NCI-H82 treated with DMSO at 0.1 percent for 48 hours (cell line): ENCODE data around the gene MUC2.

Experiments used
- DNase-seq: peaks from one replicate; lab custom pipeline; 2025; ENCODE audit not compliant: unreplicated experiment; lab: John Stamatoyannopoulos, UW

Gene MUC2

DNA sequence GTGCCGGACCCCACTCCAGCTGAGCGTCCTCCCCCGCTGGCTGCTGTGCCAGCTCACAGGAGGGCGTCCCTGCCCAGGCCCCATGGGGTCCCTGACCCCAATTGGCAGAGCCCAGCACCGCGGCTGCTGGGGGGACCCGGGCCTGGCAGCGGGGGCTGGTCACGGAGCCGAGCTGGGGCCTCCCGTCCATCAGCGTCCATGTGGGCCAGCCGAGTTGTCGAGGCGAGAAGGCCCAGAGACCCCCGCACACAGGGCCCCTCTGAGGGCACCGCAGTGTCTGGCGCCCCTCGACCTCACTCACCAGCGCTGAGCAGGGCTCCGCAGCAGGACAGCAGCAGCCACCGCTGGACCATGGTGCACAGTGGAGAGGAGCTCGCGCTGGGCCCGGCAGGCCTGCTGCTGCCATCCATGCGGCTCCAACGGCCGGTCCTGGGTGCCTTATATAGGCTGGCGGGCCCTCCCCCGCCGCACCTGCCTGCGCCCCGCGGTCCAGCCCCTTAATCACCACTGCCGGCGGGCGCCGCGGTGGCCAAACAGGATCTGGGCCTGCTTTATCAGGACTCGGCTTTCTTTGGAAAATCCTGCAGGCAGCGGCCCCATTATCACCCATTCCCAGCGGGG lies 38.3 kb upstream of the MUC2 start, which contains the start of gene MUC6:
Gene MUC6 (minus strand): TSS at position 416 of the 621 bp plus-strand sequence. CDS start 63 bp downstream, at position 353.
- DNase-seq, result no peak

DNA sequence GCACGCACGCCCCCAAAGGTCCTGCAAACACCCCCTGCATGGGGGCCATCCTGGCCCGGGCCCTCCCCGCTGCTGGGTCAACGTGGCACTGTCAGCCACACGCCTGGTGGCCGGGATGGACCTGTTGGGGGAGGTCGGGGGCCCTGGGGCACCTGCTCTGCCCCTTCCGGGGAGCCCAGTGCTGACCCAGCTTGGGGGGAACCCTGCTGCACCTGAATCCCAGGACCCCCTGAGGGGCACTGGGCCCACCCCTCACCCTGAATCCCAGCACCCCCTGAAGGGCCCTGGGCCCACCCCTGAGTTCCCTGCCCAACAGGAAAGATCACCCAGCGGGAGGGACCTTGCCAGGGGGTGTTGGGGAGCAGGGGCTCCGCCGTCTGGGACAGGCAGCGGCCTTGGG lies 37.7 kb upstream of the MUC2 start:
- DNase-seq, result no peak

DNA sequence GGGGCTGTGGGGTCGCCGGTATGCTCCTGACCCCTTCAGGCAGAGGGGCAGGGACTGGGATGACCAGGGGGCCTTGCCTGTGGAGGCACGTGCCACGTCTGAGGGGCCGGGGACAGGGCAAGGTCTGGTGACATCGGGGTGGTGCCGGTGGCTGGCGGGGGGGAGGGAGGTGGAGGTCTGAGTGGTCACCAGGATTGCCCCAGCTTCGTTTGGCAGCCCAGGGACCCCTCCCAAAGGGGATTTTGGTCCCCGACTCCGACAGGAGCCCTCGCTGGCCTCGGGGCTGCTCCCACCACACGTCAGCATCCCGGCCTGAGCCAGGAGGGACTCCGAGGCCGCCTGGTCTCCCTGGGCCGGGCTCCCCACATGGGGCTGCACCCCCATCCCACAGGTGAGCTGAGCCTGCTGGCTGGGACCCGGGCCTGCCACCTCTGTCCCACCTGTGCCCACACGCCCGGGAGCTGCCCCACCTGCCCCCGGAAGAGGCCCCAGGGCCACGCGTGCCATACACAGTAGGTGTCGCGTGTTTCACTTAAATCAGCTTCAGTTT lies 37.1 kb upstream of the MUC2 start:
- no peak for DNase-seq

DNA sequence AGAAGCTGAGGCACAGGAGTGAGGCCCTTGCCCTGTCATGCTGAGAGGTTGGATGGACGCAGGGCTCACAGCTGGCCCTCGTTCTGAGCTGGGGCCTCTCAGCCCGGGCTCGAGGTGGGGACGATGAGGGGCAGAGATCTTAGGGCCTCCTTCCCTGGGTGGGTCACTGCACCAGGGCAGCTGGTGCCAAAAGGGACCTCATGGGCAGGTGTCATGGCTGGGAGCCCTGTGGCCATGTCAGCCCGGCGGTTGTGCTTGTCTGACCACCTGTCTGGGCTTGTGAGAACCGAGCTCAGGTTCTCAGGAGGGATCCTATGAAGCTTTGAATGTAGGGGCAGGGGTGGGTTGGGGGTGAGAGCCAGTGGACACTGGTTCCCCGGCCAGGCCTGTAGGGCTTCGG lies 36.3 kb upstream of the MUC2 start:
- no peak for DNase-seq

DNA sequence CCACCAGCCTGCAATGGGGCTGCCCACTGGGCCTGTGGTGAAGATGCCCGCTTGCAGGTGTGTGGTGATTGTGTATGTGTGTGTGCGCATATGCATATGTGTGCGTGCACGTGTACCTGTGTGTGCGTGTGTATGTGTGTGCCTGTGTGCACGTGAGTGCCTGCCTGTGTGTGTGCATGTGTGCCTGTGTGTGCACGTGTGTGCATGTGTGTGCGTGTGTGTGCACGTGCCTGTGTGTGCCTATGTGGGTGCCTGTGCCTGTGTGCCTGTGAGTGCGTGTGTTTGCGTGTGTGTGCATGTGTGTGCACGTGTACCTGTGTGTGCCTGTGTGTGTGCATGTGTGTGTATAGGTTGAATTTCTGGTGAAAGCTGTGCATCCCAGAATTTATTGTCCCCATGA lies 35.8 kb upstream of the MUC2 start:
- DNase-seq, result no peak

DNA sequence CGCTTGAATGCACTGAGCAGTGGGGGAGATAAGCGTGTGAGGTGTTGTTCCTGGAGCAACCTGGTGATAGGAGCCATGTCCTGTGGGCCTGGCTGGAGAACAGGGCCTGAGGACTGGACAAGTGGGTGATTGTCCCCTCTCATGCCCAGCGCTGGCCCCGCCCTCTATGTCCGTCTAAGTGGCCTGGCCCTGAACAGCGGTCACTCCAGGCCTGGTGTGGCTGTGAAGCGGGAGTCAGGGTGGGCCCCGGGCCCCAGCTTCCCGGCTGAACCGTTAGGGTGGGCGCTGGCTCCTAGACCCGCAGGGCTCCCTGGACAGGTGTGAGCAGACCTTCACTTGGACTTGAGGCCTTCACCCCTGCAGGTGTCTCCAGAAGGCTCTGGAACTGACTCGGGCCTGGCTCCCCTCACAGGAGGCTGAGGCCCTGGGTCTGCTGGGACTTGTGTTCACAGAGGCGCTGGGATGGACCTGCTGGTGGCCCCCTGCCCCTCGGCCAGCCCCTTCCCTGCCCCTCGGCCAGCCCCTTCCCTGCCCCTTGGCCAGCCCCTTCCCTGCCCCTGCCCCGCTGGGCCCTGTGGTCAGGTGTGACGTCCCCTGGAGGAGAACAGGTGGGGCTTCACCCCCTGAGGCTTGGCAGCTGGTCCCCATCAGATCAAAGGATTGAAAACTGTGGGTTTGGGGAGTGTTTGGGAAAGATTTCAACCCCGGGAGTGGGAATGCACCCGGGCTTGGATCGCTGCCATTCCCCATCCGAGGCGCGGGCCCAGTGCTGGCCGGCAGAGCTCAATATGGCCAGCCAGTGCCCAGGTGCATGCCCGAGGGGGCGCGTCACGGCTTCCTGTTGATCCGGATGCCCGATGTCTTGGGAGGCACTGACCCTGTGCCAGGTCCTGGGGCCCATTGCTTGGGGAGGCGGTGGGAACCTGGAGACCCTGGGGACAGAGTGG lies 34.9 kb upstream of the MUC2 start:
- no peak for DNase-seq

DNA sequence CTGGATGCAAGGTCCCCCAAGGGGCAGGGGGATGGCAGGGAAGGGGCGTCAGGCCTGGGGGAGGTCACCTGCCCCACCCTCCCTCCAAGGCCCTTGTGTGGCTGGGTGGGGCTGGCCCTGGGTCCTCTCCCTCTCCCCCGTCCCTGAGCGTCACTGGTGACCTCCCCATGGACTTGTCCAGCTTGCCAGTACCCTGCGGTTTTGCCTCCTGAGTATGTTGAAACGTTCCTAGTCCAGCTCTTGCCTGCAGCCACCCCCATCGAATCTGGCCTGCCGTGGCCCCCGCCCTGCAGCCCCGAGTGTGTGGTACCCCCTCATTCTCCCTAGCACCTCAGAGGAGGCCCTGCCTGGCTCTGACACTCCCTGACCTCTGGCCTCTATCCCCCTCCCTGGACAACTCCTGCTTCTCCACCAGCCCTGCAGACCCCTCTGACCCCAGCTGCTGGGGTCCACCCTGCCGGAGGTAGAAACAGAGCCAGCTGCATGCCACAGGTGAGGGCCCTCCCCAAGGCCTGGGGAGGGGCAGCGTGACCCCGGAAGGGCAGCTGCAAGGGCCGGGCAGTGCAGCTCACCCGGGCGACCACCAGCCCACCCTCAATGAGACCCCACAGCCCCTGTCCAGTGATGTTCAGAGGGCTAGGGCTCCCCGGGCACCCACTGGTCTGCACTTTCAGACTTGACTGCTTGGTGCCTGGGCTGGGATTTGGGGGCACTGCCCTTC lies 34.1 kb upstream of the MUC2 start:
- no peak for DNase-seq

DNA sequence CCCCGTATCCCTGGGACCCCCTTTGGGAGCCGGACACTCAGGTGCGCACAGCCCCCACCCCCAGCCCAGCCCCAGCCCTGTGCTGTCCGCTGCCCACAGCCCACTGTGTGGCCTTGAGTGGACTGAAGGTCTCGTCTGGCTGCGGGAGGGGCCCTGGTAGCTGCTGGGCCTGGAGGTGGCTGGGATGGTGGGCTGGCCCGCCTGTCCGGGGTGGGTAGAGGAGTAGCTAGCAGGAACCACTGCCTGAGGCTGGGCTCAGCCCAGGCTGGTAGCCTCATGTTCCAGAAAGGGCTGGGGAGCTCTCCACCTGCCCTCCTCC lies 33.6 kb upstream of the MUC2 start:
- DNase-seq, result no peak

DNA sequence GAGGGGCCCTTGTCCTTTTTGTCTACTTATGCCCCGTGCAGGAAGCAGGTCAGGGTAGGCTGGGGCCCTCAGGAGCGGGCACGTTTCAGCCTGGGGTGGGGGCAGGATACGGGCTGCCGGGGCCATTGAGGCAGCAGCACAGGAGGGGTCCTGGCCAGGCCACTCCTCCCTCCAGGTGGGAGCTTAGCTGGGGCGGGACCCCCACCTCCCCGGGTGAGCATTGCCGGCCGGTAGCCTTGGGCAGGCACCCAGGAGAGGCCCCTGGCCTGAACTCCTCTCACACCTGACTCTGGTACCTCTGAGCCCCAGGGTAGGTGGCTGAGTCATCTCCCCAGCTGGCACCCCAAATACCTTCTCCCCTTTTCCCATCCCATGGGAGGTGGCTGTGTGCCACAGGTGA lies 33.2 kb upstream of the MUC2 start:
- DNase-seq, result no peak

DNA sequence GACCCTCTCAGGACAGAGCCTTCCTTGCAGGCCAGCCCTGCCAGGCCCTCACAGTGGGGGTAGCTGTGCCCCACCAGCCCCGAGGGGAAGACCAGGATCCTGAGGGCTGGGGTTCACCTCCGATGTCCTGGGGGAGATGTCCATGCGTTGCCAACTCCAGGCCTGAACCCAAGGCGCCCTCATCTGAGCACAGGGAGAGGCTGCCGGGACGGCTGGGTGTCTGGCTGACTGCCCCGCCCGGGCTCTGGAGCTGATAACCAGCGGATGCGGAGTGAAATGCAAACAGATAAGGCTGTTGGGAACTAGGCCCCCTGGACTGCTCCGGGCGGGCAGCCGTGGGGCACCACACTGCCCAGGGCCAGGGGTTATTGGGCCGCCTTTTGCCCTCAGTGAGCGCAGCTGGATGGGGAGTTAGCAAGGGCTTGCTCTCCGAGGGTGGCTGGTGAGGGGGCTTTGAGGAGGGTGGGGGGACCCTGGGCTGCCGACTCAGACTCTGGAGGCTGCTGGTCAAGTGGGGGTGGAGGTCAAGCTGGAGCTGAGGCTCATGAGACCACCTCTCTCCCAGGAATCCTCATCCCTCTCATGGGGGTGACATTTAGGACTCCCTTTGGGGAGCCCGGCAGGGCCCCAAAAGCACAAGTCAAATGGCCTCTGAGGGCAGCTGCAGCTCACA lies 32.6 kb upstream of the MUC2 start:
- no peak for DNase-seq

DNA sequence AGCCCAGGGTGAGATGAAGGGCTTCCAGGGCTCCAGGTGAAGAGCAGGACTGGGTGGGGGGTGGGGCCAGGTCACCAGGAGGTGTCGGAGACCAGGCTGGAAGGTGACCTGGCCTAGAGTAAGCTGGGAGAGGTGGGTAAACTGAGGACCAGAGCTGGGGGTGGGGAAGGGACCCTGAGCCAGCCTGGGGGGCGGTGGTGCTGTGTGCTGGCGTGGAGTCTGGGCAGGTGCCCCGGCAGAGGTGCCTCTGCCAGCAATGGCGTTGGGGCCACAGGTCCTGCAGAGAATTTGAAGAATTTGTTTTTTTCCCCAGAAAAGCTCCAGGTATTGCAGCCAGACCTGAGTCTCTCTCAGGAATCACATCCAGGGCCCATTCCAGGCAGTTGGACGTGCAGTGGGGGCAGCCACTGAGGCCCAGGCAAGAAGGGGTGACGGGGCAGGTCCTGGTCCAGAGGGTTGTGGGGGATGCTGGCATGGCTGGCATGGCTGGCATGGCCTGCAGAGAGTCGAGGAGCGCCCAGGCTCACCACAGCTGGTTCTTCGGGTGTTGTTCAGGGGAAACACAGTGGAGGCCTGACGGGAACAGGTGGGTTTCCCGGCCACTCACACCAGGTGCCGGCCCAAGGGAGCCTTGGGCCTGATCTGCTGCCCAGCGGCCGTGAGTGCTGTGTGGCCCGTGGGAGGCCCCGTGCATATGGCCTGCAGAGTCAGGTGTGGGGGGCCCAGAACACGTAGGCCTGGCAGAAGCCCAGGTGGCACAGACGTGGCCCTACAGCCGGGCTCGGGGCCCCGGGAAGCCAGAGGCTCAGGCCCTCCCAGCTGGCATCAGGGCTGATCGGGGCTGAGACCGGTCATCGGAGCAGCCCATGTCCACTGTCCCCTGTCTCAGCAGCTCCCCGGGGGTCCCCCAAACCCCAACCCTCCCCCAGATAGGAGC lies 31.8 kb upstream of the MUC2 start:
- no peak for DNase-seq

DNA sequence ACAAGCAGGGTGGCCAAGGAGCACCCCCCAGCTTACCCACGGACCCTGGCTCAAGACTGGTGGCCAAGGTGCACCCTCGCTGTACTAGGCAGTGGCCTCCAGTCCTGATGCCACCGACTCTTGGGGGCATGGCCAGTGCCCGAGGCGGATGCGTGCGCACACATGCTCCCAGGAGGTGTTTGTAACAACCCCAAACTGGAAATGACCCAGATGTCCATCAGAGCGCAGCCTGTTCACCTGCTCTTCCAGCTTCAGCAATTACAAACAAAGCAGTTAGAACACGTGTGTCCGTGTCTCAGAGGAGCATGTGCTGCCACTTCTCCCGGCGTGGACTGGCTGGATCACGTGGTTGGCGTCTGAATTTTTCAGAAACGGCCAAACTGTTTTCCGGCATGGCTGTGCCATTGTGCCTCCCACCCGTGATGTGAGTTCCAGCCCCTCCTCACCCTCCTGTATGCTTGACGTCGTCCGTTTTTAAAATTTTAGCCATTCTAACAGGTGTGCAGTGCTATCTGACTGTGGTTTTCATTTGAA lies 31.0 kb upstream of the MUC2 start:
- DNase-seq, result no peak

DNA sequence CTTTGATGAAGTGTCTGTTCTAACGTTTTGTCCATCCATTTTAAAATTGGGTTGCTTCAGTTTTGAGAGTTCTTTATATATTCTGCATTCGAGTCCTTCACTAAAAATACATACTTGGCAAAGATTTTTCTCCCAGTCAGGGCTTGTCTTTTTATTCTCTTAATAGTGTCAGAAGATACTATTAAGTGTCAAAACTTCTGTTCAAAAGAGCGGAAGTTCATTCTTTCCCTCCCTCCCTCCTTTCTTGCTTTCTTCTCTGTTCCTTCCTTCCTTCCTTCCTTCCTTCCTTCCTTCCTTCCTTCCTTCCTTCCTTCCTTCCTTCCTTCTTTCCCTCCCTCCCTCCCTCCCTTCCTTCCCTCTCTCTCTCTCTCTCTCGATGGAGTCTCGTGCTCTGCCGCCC lies 30.5 kb upstream of the MUC2 start:
- DNase-seq, result no peak

DNA sequence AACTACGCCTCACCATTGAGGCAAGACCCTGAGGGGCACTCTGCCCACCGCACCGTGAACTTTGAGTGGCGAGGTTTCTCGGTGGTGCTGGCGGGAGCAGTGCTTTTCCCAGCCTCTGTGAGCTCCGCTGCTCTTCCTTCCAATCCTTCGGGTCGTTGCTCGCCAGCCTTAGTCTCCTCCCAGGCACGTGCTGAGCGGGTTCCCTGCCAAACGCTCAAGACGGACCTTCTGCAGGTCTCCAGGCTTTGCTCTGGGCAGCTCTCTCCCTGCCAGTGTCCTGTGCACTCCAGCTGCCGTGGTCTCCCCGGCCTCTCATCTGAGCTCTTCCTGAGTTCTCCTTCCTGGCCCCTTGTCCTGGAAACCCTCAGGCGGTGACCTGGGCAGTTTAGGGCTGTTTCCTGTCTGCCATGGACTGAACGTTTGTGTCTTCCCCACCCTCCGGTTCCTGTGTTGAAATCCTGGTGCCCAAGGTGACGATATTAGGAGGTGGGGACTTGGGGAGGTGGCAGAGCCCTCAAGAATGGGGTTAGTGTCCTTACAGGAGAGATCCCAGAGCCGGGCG lies 27.0 kb upstream of the MUC2 start:
- no peak for DNase-seq

DNA sequence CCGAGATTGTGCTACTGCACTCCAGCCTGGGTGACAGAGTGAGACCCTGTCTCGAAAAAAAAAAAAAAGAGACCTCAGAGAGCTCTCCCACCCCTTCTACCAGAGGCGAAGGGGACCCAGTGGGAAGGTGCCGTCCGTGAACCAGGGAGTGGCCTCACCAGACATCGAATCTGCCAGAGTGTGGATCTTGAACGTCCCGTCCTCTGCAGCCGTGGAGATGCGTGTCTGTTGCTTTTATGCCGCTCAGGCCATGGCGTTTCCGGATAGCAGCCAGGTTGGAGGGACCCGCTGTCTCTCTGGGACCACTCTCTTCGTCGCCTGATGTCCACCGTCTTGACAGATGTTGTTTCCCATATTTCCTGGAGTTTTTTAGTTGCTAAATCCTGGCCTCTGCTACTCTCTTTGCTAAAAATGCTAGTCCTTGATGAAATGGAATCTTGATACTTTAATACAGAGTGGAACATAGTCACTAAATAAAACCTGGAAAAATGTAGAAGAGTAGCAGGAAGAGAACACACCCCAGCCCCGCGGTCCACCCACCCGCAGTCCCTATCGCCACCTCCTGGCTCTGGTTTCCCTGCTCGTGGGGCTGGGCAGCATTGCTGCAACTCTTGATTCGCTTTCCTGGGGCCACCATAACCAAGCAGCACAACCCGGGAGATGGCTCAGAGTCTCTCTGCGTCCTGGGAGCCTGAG lies 26.2 kb upstream of the MUC2 start:
- DNase-seq, result no peak

DNA sequence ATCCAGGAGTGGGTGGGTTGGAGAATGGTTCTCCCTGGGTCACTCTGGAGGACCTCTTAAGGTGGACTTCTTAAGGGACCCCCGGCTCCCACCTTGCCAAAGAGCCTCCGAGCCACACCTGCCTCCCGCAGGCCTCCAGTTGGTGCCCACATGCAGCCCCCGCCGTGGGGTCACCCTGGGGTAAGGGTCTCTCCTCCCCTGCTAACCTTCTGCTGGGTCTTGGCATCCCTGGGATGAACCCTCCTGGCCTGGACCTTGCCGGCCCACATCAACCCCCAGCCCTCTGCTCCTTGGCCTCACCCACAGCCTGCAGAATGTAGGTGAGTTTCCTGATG lies 25.6 kb upstream of the MUC2 start:
- DNase-seq, result no peak

DNA sequence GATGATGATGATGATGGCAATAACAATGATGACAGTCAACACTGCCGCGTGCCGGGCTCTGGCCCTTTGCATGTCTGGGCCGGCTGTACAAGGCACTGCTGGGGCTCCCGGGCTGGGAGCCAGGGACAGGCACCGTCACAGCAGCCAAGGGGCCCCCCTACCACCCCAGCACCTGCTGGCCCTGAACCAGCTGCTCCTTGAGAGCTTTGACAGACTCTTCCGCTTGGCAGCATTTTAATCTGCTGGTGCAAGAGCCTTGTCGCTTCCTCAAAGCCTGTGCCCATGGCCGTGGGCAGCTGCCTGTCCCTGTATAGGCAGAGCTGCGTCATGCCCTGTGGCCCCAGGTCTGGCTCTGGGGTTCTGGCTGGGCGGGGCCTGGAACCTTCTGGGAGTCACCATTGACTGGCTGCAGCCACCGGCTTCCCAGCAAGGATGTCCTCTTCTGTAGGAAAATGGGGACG lies 25.2 kb upstream of the MUC2 start:
- no peak for DNase-seq

DNA sequence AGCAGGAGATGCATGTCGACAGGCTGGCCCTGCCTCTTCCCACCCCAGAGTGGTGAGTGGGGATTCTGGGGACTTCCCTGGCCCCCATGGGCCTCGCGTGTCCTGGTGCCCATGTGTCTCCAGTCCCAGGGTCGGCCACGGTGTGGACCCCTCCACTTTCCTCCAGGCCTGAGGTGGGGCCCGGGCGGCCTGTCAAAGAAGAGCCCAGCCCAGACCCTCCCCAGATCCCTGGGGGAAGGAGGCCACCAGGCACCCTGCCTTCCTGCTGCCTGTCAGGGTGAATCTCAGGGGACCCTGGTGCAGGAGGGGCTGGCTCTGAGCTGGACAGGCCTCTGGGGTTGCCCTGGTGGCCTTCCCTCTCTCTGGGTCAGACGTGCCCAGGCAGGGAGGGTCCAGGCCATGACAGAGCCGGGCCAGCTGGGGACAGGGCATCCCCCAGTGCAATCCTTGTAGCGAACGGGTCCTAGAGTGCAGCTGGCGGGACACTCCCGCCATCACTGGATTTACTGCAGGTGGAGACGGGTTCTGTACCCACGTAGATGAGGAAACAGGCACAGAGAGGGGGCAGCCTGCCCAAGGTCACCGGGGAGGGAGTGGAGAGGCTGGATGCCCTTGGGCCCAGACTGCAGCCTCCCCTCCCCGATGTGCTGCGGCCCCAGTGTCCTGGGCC lies 24.6 kb upstream of the MUC2 start:
- DNase-seq, result no peak
